Measurements from ENCODE around the gene VPS50. TPM values are rescaled to one million over a fixed set of nuclear protein-coding genes. Genes with fewer than 3 reads are reported as not detected.
A peak's percentile ranks its signal among the peaks of the same experiment; 100 is the strongest.

The VPS50 gene
- total and polyA plus RNA-seq, 10 of the 15 experiments (the other 5 are each of a cell fraction or from before 2014, with no cell fraction given) = 4.0 to 22.0 (median 16.2) TPM

DNA sequence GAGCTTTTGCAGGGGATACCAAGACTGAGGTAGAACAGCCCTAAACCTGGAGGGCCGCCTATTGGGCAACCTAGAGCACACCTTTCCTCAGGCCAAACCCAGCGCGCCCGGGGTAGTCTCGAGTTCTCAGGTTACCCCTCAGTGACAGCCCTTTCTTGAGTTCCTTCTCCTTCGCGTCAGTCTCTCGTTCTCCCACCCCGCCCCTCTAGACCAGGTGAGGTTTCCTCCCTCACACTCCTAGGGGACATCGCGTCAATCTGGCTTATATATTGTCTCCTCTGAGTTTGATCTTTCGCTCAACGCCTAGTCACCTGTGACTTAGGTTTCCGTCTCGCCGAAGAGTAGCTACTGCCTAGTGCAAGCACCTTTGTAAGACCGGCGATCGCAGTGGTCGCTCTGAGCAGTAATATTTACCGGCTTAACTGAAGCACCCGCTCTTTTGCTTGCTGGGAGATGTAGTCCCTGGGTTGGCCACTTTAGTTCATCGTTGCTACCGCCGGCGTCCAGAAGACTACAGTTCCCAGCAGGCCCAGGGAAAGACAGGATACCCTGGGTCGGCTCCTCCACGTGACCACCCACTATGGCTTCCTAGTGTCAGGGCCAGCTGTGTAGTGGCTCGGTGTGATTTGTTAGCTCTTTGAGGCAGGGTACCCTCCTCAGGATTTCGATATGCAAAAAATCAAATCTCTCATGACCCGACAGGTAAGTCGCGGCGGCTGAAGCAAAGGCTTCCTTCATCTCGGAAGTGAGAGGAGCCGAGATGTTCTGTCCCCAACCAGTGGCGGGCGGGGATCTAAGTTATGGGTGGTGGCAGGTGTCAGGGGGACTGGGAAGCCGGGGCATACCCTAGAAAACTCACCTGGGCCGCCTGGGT, at the start of gene VPS50 (continued):
- TF ChIP-seq, protein P1, sequence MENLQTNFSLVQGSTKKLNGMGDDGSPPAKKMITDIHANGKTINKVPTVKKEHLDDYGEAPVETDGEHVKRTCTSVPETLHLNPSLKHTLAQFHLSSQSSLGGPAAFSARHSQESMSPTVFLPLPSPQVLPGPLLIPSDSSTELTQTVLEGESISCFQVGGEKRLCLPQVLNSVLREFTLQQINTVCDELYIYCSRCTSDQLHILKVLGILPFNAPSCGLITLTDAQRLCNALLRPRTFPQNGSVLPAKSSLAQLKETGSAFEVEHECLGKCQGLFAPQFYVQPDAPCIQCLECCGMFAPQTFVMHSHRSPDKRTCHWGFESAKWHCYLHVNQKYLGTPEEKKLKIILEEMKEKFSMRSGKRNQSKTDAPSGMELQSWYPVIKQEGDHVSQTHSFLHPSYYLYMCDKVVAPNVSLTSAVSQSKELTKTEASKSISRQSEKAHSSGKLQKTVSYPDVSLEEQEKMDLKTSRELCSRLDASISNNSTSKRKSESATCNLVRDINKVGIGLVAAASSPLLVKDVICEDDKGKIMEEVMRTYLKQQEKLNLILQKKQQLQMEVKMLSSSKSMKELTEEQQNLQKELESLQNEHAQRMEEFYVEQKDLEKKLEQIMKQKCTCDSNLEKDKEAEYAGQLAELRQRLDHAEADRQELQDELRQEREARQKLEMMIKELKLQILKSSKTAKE (IDR thresholded peaks at IDR 0.05; ENCODE audit: low read depth, poor library complexity, severe bottlenecking) = peak; percentile 71
- no peak for TF ChIP-seq EP300 (IDR thresholded peaks at IDR 0.05; ENCODE audit: borderline replicate concordance in 1 of 2, control insufficient read depth in 1 of 2, low read depth in 2 of 2, low read length in 2 of 2)
- TF ChIP-seq MYC (IDR thresholded peaks at IDR 0.05; ENCODE audit: insufficient read depth, insufficient read length, insufficient replicate concordance, low read length, severe bottlenecking) = no peak
- no peak for TF ChIP-seq FOXK2 (IDR thresholded peaks at IDR 0.05)
- TF ChIP-seq SMAD1 (IDR thresholded peaks at IDR 0.05; ENCODE audit: low read depth, partially characterized antibody) = no peak
- no peak; the same call in 1 of the 2 replicates for TF ChIP-seq NR2F1 (conservative IDR thresholded peaks at IDR 0.05)
- TF ChIP-seq SIX5 (IDR thresholded peaks at IDR 0.05; ENCODE audit: low read depth, low read length, severe bottlenecking) = peak; percentile 97
- no peak for TF ChIP-seq HDAC6 (IDR thresholded peaks at IDR 0.05; ENCODE audit: unreplicated experiment)
- TF ChIP-seq RAD51 (IDR thresholded peaks at IDR 0.05) = peak; percentile 99
- TF ChIP-seq, protein P2, sequence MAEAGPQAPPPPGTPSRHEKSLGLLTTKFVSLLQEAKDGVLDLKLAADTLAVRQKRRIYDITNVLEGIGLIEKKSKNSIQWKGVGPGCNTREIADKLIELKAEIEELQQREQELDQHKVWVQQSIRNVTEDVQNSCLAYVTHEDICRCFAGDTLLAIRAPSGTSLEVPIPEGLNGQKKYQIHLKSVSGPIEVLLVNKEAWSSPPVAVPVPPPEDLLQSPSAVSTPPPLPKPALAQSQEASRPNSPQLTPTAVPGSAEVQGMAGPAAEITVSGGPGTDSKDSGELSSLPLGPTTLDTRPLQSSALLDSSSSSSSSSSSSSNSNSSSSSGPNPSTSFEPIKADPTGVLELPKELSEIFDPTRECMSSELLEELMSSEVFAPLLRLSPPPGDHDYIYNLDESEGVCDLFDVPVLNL (IDR thresholded peaks at IDR 0.05; ENCODE audit: low read depth, low read length) = no peak
- TF ChIP-seq MTA2 (IDR thresholded peaks at IDR 0.05; ENCODE audit: low read depth) = peak; percentile 44; the same call in 1 of the 2 replicates
- no peak for TF ChIP-seq KAT2A (conservative IDR thresholded peaks at IDR 0.05; ENCODE audit: control insufficient read depth, low read depth, low read length)
- peak; percentile 97 for TF ChIP-seq USF2 (IDR thresholded peaks at IDR 0.05; ENCODE audit: borderline replicate concordance, low read depth, low read length)
- no peak for TF ChIP-seq TCF7 (IDR thresholded peaks at IDR 0.05; ENCODE audit: borderline replicate concordance)
- peak; percentile 63; the same call in 1 of the 2 replicates for TF ChIP-seq RCOR1 (conservative IDR thresholded peaks at IDR 0.05; ENCODE audit: low read depth, low read length)
- no peak for TF ChIP-seq SREBF2 (IDR thresholded peaks at IDR 0.05; ENCODE audit: low read length)
- TF ChIP-seq NR2C1 (IDR thresholded peaks at IDR 0.05) = peak; percentile 93
- TF ChIP-seq, protein P3, sequence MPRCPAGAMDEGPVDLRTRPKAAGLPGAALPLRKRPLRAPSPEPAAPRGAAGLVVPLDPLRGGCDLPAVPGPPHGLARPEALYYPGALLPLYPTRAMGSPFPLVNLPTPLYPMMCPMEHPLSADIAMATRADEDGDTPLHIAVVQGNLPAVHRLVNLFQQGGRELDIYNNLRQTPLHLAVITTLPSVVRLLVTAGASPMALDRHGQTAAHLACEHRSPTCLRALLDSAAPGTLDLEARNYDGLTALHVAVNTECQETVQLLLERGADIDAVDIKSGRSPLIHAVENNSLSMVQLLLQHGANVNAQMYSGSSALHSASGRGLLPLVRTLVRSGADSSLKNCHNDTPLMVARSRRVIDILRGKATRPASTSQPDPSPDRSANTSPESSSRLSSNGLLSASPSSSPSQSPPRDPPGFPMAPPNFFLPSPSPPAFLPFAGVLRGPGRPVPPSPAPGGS (IDR thresholded peaks at IDR 0.05; ENCODE audit: borderline replicate concordance, insufficient read depth, low read depth, low read length, poor library complexity, severe bottlenecking) = no peak
- TF ChIP-seq, protein P4, sequence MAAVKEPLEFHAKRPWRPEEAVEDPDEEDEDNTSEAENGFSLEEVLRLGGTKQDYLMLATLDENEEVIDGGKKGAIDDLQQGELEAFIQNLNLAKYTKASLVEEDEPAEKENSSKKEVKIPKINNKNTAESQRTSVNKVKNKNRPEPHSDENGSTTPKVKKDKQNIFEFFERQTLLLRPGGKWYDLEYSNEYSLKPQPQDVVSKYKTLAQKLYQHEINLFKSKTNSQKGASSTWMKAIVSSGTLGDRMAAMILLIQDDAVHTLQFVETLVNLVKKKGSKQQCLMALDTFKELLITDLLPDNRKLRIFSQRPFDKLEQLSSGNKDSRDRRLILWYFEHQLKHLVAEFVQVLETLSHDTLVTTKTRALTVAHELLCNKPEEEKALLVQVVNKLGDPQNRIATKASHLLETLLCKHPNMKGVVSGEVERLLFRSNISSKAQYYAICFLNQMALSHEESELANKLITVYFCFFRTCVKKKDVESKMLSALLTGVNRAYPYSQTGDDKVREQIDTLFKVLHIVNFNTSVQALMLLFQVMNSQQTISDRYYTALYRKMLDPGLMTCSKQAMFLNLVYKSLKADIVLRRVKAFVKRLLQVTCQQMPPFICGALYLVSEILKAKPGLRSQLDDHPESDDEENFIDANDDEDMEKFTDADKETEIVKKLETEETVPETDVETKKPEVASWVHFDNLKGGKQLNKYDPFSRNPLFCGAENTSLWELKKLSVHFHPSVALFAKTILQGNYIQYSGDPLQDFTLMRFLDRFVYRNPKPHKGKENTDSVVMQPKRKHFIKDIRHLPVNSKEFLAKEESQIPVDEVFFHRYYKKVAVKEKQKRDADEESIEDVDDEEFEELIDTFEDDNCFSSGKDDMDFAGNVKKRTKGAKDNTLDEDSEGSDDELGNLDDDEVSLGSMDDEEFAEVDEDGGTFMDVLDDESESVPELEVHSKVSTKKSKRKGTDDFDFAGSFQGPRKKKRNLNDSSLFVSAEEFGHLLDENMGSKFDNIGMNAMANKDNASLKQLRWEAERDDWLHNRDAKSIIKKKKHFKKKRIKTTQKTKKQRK (IDR thresholded peaks at IDR 0.05; ENCODE audit: low read depth, low read length) = 0 out of 2 replicates have a peak, but pooled peaks have one; percentile 60
